HG02623 (cell line): Measurements from ENCODE around the gene KCNJ6.
"Not testable (repeated sequence)": the region's sequence is repeated elsewhere in the genome, so short reads cannot be mapped to it uniquely, and the experiment has no call there.

Experiments
- ATAC-seq: cut with Tn5 transposase; IDR thresholded peaks from one replicate; pipeline ENCODE4 v1.9.1; 2021; ENCODE audit warnings: moderate library complexity; ENCODE audit not compliant: unreplicated experiment

KCNJ6 gene

DNA sequence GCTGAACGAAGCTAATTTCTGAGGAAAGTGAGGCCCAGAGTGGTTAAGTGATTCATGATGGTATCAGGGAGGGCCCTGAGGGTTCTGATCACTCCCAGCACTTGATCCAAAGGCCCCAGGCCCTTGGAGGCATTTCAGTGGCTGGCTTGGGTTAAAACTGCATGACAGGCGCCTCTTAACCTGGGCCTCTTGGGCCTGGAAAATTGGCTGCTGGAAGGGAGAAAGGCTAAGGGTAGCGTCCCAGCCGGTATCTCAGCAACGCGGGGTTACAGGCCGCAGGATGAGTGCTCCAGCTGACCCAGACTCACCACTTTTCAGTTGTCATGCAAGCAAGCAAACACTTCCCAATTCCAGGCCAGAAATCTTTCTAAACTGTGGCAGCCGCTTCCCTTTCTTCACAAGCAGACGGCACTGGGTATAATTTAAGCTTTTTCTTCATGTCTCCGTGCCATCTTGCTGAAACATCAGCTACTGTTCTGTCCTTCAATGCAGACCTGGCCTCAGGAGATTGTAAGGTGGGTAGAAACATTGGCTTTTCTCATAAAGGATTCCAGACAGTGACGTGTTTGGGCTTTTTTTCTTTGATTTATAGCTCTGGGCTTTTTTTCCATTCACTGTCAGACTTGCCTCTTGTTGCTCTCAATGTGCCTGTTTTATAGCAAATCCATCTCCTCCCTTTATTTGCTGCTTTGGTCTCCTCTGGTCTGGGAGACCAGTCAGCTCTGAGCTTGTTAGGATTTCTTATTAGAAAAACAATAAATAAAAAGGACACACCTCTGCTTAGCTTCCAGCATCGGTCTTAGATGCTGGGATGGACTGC lies 229.1 kb downstream of the KCNJ6 start:
- no peak for ATAC-seq

DNA sequence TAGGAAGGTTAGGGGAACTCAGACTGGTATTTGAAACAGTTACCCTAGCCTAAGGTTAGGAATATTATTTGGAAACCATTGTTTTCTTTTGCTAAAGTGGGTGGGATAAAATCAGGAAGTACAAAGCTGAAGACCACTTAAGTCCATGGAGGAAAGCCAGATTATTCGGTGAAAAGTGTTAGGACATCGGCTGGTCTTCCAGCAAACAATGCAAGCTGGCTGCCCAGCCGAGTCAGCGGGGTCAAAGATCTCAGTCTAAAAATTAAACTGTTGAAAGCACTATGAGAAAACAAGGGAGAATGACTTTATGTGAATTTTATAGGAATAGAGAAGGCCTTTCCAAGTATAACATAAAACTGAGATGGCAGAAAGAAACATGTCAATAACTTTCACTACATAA lies 231.7 kb downstream of the KCNJ6 start:
- no peak for ATAC-seq

DNA sequence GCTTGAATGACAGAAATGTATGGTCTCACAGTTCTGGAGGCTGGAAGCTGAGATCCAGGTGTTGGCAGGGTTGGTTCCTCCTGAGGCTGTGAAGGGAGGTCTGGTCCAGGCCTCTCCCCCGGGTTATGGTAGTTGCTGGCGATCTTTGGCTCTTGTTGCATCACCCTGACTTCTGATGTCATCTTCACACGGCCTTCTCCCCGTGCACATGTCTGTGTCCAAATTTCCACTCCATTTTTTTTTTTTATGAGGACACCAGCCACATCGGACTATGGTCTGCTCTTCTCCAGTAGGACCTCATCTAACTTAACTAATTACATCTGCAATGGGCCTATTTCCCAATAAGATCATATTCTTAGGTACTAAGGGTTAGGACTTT lies 232.2 kb downstream of the KCNJ6 start:
- no peak for ATAC-seq

DNA sequence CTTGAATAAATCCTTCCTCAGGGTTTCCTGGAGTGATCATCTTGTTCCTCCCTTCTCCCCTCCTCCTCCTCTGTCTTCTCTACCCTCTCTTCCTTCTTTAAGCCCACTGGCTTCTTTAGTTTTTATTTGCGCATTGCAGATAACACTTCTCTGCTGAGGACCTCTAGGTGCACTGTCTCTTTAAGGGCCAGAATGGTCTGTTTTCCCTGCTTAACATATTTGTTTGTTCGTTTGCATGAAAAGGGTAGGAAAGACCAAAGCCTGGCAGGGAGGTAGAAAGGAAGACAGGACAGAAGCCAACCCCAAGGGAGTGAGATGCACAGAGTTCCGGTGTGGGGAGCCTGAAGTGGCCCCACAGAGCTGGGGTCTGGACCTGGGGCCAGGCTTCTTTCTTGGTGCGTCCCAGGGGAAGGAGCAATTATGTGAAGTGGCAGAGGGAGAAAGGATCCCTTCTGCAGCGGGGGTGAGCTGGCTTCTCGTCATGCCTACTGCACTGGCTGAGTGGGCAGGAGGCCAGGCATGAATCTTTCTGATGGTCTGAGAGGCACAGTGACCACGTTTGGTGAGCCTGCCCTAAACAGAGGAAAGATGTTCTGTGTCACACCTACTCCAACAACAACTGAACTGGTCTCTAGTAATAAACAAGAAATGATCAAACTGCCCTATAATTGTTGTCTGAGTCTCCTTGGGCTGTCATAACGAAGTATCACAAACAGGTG lies 232.7 kb downstream of the KCNJ6 start:
- ATAC-seq: no peak

DNA sequence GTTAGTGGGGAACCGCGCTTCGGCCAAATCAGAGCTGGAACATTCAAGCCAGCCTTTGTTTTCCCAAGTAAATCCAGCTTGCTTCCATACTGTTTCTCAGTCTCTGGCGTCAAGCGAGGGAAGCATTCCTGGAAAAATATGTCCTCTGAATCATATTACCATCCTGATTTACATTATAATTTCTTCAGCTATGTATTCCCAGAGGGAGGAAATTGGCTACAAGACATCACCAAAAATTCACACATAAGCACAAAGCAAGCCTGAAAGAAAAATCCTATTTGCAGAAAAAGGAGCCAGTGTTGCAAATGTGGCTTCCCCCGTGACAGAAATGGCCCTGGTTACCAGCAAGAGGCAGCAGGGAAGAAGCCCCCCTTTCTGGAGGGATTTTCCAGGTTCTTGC lies 233.3 kb downstream of the KCNJ6 start:
- no peak for ATAC-seq

DNA sequence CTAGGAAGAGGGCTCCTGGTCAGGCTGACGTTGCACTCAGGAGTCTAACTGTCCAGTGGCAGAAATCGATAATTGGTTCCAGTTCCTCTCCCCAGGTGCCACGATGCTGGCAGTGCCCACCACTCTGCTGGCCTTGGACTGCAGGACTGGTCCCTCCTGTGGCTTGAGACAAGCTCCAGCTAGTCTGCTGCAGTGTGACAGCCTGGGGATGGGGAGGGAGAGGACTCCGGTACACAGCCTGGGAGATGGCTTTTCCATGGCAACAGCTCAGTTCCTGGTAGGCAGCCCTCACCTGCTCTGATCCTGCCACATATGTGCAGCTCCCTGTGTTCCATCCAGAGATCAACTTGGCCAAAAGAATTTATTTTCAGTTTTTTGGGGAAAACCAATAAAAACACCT lies 239.3 kb downstream of the KCNJ6 start:
- no peak for ATAC-seq

DNA sequence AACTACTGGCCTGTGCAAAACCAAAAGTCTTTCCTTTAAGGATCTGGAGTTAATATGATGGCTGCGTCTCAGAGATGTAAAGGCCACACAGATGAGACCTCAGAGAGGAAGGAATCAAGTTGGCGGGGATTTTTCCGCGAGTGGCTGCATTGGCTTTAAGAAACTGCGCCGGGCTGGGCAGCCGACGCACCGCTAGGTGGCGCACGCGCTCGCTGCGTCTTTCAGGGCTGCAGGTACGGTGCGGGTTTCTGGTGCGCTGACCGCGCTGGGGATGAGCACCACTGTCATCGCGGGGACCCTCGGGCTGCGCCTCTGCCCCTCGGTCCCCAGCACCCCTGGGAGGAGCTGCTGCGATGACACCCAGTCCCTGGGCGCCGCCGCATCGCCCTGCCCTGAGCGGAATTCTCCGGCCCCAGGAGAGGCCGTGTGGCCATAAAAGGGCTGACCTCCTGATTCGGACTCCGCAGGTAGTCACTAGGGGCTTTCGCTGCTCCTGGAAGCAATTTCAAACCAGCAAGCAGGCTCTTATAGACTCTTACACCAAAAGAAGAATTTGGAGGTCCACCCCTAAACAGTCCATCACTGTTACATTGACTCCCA lies 241.0 kb downstream of the KCNJ6 start:
- no peak for ATAC-seq

DNA sequence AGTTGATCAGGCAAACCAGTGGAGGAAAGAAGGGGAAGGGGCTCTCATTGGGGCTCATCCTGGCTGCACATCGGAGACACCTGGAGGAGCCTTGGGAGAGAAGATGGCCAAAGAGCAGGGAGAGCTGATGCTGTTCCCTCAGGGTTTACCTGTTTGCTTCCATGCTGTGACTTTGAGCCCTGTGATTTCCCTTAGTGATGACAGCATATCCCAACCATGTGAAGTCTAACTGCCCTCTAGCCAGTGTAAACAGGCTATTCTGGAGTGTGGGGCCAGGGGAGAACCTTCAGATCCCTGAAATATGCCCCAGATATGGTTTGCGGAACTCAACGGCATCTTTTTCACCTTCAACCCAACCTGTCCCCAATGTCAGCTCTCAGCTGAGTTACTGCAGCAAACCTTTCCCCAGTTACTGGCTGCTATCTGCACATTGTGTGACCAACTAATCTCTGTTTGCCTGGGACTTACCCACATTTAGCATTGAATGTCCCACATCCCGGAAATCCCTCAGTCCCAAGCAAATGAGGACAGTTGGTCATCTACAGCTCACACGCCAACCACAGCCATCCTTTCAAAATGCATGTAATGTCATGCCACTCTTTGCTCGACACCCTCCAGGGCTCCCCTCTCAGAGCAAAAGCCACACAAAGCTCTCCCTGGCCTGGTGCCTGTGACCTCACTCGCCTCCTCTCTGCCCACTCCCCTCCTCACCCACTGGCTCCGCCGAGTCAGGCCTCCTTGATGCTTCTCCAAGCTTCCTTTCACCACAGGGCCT lies 242.3 kb downstream of the KCNJ6 start:
- no peak for ATAC-seq

DNA sequence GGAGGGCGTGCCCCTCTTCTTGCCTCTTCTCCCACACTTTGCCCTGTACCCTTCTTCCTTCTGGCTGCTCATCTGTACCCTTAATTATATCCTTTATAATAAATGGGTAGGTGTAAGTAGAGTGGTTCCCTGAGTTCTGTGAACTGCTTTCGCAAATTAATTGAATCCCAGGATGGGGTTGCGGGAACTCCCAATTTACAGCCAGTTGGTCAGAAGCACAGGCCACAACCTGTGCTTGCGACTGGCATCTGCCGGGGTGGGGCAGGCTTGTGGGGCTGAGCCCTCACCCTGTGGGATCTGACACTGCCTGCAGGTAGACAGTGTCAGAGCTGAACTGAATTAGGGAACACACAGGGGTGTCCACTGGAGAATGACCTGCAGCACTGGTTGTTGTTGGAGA lies 244.9 kb downstream of the KCNJ6 start:
- ATAC-seq: no peak

DNA sequence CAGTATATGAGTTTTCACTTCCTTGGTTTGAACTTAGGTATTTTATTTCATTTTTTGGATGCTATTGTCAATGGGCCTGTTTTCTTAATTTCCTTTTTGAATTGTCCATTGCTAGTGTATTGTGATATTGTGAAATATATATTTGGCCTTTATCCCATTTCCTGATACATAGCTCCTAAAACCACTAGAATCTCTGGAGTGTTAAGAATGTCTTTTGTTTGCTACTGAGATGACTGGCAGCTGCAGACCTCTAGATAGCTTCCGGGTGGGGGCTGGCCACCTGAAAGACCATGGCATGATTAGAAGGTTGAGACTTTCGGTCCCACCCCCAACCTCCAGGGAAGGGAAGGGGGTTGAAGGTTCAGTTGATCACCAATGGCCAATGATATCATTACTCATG lies 245.4 kb downstream of the KCNJ6 start:
- ATAC-seq: no peak

DNA sequence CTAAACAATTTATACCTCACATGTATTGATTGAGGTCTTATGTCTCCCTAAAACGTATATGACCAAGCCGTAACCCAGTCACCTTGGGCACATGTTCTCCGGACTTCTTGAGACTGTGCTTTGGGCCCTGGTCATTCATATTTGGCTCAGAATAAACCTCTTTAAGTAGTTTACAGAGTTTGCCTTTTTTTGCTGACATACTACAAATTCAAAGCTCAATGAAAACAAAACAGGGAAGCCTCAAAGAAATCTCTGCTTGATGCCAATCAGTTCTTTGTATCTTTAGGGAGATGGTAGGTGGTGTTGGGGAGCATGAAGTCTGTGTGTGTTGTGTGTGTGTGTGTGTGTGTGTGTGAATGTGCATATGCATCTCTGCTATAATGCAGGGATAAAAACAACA lies 247.0 kb downstream of the KCNJ6 start:
- no peak for ATAC-seq

DNA sequence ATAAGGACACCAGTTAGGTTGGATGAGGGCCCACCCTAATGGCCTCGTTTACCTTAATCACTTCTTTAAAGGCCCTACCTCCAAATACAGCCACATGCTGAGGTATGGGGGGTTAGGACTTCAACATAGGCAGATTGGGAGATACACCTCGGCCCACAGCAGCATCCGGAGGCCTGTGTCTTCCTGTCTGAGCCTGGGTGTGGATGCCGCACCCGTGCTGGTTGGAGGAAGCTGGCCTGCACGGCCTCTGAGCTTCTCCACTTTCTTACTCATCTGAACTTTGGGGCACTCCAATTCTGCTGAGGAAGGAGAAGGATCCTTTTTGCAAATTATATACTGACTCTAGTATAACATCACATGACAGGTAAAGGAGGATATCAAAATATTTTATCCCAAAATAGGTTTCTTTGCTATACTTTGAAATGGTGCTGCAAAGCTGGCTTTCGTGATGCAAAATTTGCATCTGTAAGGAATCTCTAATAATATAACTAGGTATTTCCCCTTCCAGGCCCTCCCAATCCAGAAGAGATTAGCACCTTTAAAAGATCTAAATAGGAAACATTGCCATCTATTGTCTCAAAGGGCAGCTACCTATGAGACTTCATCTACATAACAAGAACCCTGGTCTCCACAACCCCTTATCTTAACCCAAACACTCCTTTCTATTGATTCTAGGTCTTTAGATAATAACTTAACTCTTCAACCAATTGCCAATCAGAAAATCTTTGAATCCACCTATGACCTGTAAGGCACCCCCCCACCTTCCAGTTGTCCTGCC lies 247.6 kb downstream of the KCNJ6 start:
- ATAC-seq: no peak

DNA sequence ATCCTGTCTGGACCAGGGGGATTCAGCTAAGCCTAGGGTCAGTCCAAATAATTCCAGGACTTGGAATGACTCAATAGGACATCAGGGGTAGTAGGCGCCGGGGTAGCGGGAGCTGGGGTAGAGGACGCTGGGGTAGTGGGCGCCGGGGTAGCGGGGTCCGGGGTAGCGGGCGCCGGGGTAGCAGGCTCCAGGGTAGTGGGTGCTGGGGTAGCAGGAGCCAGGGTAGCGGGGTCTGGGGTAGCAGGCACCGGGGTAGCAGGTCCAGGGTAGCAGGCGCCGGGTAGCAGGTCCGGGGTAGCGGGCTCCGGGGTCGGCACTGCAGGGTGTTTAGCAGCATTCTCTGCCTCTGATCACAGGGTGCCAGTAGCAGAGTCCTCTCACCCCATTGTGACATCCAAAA lies 248.9 kb downstream of the KCNJ6 start:
- no peak for ATAC-seq

DNA sequence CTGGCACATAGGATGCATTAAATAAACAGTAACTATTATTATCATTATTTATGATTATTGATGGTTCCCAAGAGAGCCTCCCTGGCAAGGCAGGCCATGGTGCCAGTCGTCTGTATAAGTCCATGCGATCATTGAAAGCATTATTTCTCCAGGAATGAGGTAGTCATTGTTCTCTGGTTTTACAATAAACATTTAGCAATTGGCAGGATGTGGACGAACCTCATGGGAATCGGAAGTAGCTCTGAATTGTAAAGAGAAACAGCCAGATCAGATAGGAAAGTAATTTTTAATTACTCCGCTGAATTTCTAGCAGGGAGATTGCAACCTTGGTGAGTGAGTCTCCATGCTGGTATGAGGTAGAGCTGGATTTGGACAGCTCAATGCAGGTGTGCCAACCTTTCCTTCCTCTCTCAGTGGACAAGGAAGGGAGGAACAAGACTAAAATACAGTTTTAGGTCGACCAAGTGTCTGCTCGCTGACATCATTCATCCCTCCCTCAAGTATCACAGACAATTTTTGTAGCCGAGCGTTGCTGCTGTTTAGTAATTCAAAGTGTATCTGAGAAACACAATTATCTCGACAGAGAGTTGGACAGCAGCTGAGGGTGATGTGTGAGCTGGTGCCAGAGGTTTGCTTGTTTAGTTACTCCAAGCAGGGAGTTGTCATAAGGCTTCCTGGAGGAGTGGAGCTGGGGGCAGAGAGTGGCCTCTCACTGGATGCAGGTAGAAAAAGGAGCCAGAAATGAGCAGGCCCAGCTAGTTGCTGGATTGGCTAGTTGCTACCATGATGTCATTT lies 250.8 kb downstream of the KCNJ6 start:
- no peak for ATAC-seq

DNA sequence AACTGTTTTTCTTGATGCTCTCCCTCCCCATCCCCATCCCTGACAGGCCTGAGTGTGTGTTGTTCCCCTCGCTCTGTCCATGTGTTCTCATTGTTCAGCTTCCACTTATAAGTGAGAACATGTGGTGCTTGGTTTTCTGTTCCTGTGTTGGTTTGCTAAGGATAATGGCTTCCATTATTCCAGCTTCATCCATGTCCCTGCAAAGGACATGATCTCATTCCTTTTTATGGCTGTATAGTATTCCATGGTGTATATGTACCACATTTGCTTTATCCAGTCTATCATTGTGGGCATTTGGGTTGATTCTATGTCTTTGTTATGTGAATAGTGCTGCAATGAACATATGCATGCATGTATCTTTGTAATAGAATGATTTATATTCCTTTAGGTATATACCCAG lies 254.0 kb downstream of the KCNJ6 start:
- not testable (repeated sequence) for ATAC-seq

DNA sequence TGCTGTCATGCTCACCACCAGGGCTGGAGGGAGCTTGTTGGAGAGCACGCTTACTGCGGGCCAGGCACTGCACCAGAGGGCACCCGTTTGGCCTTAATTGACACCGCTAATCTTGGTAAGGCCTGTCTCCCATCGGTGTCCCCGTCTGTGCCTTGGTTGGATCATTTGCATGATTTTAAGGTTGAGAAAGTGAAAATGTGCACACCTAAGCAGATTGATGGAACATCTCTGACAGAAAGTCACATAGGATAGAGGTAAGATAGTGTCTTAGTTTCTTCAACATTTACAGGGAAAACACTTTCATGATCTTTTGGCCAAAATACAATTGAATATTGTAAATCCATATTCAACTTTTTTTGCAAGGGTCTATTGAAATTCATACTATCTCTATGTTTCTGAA lies 255.5 kb downstream of the KCNJ6 start:
- ATAC-seq: no peak

DNA sequence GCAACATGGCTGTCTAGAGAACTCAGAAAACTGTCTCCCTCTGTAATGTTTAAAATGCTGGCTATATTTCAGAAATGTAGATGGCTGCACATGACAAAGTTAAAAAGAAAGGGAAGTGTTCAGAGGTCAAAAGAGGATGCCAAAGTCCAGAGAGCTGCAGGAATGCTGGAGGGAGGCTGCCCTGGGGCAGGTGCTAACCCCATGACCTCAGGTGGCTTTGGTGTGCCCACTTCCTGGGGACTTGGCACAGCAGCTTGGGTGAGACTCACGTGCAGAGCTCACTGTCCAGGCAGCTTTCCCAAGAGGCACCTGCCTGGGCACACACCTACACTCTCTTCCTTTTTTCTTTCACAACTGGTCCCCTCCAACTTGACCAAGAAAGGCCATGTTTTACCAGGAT lies 256.4 kb downstream of the KCNJ6 start:
- no peak for ATAC-seq

DNA sequence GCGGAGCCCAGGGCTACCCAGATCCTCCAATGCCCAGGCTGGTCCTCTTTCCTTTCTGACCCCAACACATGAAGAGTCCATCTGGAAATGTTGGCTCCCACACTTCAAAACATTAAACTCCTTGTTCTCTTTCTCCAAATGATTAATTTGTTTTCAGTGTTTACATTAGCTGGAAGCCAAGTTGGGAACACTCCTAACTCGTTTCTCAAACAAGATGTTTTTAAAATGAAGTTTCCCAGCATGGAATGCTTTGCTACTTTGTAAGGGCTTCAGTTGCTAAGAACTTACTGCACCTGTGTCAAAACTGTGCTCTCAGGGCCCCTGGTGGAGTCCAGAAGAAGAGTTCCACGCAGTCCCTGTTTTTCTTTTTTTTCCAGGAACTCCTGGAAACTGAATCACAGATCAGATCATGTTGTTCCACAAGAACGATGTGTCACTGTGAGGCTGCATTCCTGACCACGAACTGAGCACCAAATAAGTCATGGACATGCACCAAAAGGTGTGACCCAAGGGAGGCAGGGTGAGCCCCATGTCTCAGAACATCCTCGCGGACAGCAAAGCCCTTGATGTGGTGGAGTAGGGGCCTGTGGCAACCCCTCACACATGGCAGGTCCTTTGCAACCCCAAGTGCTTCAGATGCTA lies 257.3 kb downstream of the KCNJ6 start:
- ATAC-seq: no peak

DNA sequence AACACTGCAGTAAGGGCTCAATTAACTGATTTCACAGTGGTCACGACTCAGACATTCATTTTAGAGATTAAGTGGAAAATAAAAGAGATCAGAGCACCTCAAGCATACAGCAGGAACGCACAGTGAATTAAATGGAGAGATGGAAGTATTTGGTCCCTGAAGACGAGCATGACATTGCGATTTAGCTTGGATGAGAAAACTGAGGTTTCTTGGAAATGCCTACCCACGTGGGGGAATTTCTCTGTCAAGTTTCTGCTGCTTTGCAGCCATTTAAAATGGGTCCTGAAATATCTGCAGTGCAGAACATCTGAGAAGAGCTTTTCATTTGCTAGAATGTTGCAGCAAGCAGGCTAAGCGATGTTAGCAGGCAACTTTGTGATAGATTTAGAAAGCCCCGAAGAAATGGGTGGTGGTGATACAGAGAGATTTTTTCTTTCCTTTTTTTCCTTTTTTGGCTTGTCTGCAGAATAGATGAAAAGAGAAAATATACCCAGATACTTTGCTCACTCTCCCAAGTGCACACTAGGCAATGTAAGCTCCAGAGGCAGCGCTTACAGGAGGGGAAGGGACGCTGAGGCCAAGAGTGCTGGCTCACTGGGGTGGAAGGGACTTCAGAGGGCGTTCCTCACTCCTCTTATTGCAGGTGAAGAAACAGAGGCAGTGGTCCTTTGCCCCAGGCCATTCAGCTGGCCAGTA lies 258.0 kb downstream of the KCNJ6 start:
- no peak for ATAC-seq
